Measurements from ENCODE around the gene ATP6V1C2. TPM values are rescaled to one million over a fixed set of nuclear protein-coding genes. Genes with fewer than 3 reads are reported as not detected.

Gene ATP6V1C2
- polyA plus RNA-seq, 2 of the 4 experiments (the other 2 are of a cell fraction) = 0.08 to 0.14 TPM

GRCh38 chr2:10691521-10691920, 29.9 kb upstream of the ATP6V1C2 start (continued):
- TF ChIP-seq PBX3 (IDR thresholded peaks at IDR 0.05) (no peak), RFX5 (IDR thresholded peaks at IDR 0.05) (no peak), NR3C1 (IDR thresholded peaks at IDR 0.05) (no peak), CHD2 (IDR thresholded peaks at IDR 0.05; ENCODE audit: low read length, partially characterized antibody) (no peak), ZC3H11A (IDR thresholded peaks at IDR 0.05) (no peak), FOXS1 (CRISPR knock-in tag; IDR thresholded peaks at IDR 0.05) (no peak), MAX (IDR thresholded peaks at IDR 0.05) (no peak)

GRCh38 chr2:10700078-10700803, 21.2 kb upstream of the ATP6V1C2 start:
- DNase-seq (ENCODE audit: low read depth in 1 of 2, low spot score in 1 of 2) (no peak), FAIRE-seq (no peak), ATAC-seq (peak; percentile 36 to 39; a peak in 3 of 6 replicates)
- 42% methylated on average over 4 of the region's 4 CpGs for WGBS (ENCODE audit: missing lambda C conversion rate)
- no peaks in the 10 kb centered on the region for H3K4me1 ChIP-seq
- no peak for TF ChIP-seq RCOR1 (IDR thresholded peaks at IDR 0.05; ENCODE audit: low read depth, low read length)
- 0 out of 2 replicates have a peak, but pooled peaks have one; percentile 3 for TF ChIP-seq ZC3H11A (IDR thresholded peaks at IDR 0.05)
- no peak overlapping the region for H3K27ac ChIP-seq
- H3K4me2 ChIP-seq = no peak overlapping the region
- peaks cover 3% of the 10 kb centered on the region; the same call in 1 of the 3 replicates for H3K9me3 ChIP-seq
- H3K4me3 ChIP-seq = no peak overlapping the region
- ChIA-PET CTCF (no interaction called here), POLR2A (no interaction called here)

GRCh38 chr2:10704034-10704594, 17.3 kb upstream of the ATP6V1C2 start:
- ATAC-seq (no peak), DNase-seq (ENCODE audit: low read depth in 1 of 2, low spot score in 1 of 2) (no peak), FAIRE-seq (no peak)
- TF ChIP-seq ZNF302 (CRISPR knock-in tag; IDR thresholded peaks at IDR 0.05) (no peak), KDM1A (IDR thresholded peaks at IDR 0.05; ENCODE audit: low read depth) (no peak), ESRRA (IDR thresholded peaks at IDR 0.05; ENCODE audit: borderline replicate concordance, low read length) (no peak), RARB (CRISPR knock-in tag; IDR thresholded peaks at IDR 0.05) (no peak), PHF8 (IDR thresholded peaks at IDR 0.05; ENCODE audit: borderline replicate concordance, low read depth) (no peak), KDM5A (IDR thresholded peaks at IDR 0.05) (no peak), POLR2A (IDR thresholded peaks at IDR 0.05; ENCODE audit: low read length) (no peak), PBX3 (IDR thresholded peaks at IDR 0.05) (no peak), EHF (CRISPR knock-in tag; IDR thresholded peaks at IDR 0.05) (no peak), BCL3 (IDR thresholded peaks at IDR 0.05) (no peak), CBX8 (IDR thresholded peaks at IDR 0.05) (no peak), HMGXB4 (CRISPR knock-in tag; IDR thresholded peaks at IDR 0.05; ENCODE audit: borderline replicate concordance) (no peak), RNF2 (IDR thresholded peaks at IDR 0.05; ENCODE audit: borderline replicate concordance, low read depth) (no peak)
- Histone ChIP-seq H3K4me3 (no peak overlapping the region), H3K4me2 (no peak overlapping the region), H3K9me3 (peaks cover 3% of the 10 kb centered on the region; the same call in 1 of the 3 replicates), H3K27ac (no peak overlapping the region), H3K4me1 (no peaks in the 10 kb centered on the region)
- POLR2A ChIA-PET = no interaction called here
- WGBS (ENCODE audit: missing lambda C conversion rate) = 61% methylated on average over 9 of the region's 9 CpGs
- CTCF ChIA-PET = interaction anchor here (0.6 to 2.1 kb wide), 4 partner anchors 14 to 428 kb away, joined by 3 to 6 read pairs (median 4); partner anchors contain the start of gene NOL10
